NAMALWA (cell line): ENCODE measurements around the gene ME1.
"Not testable (repeated sequence)": the region's sequence is repeated elsewhere in the genome, so short reads cannot be mapped to it uniquely, and the experiment has no call there.

Experiments
- DNase-seq: peaks from one replicate; pipeline ENCODE4 v3.0.0-alpha.2; 2015; ENCODE audit warnings: low spot score

The ME1 gene

GRCh38 chr6:83431545-83432155, 799 bp upstream of the ME1 start:
- DNase-seq: no peak

- no peak for DNase-seq
Measured at GRCh38 chr6:83429857-83430610, 817 bp downstream of the ME1 start.

- no peak for DNase-seq
Measured at GRCh38 chr6:83429269-83429668, 1.6 kb downstream of the ME1 start.

DNA sequence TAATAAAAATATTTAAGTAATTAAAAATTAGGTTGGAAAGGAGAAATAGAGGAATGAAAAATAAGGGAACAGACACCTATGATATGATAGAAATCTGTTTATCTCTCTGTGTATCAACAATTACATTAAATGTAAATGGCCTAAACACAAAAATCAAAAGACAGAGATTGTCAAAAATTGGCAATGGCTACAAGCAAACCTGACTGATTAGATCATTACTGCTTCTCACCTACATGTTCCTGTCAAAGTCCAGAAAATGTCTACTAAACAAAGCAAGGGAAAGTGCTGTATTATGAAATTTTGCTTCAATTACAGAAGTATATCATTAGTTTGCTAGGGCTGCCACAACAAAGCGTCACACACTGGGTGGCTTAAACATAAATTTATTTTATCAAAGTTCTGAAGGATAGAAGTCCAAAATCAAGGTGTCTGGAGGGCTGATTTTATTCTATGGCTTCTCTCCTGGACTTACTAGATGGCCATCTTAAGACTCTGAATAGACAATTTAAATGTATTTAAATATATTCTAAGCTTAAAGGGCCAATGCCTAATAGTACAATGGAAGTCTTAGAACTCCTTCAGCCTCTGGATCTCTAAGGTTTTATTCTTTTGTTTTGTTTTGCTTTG, 6.3 kb downstream of the ME1 start:
- no peak for DNase-seq

DNA sequence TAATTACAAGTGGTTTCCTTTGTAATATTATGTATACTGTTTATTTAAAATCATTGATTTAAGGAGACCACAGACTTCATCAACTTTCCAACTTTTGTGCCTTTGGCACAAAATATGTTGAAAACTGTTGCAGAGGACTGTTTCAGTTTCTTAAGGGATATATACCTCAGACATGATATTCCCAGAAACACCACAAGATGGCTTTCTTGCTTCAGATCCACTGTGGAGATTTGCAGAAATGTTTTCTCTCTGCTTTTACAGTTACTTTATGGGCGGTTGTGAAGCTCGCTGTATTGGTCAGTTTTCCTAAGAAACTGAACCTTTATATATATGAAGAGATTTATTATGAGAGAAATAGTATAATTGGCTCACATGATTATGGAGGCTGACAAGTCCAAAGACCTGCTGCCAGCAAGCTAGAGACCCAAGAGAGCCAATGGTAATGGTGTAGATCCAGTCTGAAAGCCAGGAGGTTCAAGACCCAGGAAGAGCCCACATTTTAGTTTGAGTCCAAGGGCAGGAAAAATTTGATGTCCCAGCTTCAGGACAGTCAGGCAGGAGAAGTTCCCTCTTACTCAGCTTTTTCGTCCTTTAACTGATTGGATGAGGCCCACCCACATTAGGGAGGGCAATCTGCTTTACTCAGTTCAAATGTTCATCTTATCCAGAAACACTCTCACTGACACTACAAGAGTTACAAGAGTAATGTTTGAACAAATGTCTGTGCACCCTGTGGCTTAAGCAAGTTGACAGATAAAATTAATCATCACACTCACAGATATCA, 12.8 kb downstream of the ME1 start:
- peak; percentile 48 for DNase-seq

DNA sequence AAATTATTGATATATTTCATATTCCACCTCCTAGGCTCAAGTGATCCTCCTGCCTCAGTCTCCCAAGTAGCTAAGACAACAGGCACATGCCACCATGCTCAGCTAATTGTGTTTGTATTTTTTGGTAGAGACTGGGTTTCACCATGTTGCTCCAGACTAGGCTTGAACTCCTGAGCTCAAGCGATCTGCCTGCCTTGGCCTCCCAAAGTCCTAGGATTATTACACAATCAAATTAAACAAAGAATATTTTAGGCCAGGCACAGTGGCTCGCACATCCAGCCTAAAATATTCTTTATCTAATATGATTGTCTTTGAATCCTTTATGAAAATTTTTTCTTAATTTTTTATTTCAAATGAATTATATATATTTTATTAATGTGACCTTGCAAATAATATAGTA, 17.8 kb downstream of the ME1 start:
- DNase-seq: no peak

DNA sequence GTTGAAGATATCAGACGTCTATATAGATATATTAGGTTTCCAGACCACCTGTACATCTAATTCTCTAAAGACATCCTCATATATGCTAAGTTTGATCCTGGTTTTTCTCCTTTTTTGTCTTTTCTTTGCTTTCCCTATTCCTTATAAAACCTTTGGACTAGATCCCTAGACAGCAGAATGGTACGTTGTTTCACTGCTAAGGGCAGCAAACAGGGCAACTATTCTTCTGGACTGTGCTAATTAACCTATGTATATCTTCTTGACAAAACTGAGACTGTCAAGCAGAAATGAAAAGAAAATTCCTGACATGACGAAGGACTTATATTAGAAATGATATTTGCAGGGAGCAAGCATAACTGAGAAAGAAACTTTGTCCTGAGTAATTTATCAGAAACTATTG, 19.1 kb downstream of the ME1 start:
- DNase-seq: no peak

DNA sequence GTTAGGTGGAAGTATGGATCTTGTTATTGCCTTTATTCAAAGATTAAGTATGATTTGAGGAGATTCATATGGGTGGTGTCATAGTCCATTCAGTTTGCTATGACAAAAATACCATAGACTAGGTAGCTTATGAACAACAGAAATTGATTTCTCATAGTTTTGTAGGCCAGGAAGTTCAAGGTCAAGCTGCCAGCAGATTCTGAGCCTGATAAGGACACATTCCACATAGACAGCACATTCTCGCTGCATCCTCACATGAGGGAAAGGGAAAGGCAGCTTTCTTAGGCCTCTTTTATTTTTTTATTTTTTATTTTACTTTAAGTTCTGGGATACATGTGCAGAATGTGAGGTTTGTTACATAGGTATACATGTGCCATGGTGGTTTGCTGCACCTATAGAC, 27.7 kb downstream of the ME1 start:
- no peak for DNase-seq

DNA sequence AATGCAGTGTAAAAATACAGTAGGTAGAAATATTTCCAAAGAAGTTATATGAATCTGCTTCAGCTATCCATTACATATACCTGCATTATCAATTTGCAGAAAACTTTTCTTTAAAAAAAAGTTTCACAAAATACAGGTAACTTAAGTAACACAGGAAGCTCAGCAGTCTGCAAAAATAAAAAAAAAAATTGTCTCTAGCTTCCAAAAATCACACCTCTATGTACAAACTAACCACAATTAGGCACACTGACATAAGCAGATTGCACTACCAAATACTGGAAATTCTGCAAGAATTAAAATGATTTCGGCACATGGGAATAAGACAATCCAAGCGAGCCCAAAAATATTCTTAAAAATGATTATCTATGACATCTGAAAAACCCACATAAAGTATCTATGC, 41.2 kb downstream of the ME1 start:
- DNase-seq: no peak

GRCh38 chr6:83385473-83385872, 45.4 kb downstream of the ME1 start:
- DNase-seq: no peak

DNA sequence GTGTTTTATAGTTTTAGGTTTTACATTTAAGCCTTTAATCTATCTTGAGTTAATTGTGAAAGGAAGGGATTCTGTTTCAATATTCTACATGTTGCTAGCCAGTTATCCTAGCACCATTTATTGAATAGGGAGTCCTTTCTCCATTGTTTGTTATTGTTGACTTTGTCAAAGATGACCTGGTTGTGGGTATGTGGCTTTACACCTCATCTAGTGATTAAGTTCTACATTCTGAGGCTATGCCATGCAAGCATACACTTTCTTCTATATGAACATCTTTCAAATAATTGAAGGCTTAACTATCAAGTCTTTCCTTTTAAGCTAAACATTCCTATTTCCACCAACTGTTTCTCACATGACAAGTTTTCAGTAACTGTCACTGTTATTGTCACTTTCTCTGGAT, 46.1 kb downstream of the ME1 start:
- no peak for DNase-seq

- no peak for DNase-seq
Measured at GRCh38 chr6:83381949-83382348, 48.9 kb downstream of the ME1 start.

GRCh38 chr6:83378621-83379388, 52.0 kb downstream of the ME1 start:
- no peak for DNase-seq

DNA sequence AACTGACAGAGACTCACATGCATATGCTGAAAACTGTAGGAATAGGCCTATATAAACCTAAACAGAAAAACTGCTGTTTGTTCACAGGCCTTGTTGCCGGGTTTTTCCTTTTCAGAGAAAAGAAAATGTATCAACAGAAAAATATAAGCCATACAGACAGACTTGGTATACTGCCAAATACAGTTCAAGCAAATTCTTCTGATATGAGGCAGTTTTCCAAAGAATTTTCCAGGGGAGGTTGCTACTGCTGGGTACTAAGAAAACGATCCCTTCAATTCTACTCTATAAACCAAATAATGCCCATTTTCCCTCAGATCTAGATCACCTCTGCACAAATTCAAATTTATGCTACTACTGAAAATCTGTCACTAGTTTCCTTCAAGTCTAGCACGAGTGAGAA, 59.4 kb downstream of the ME1 start:
- no peak for DNase-seq

DNA sequence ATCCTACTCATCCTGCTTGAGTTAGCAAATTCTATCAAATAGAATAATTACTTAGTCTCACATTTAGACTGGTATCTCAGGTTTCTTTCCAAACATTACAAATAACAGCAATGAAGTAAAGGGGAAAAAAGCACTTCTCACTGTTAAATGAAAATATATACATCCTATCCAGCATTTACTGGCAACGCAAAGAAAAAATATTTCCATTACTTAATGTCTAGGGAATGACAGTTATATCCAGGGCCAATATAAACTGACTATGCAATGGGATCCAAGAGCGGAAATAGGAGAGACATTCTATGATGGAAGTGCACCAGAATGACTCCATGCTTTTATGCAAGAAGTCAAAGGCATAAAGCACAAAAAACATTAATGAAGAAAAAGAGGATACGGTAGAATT, 60.3 kb downstream of the ME1 start:
- DNase-seq: no peak

DNA sequence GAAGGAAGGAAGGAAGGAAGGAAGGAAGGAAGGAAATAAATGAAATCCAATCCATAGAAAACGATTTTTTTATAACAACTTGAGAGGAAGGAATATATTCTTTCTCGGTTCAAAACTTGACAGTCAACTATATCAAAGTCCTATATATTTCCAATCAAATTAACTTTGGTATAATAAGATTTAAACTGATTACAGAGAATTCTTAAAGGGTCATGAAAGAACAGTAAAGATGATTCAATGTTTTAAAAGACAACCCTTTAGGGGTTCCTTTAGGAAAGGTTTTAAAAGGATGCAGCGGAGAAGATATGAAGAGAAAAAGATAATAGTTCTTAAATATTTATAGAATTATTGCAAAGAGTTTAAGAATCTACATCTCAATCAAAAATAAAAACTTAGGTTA, 61.2 kb downstream of the ME1 start:
- DNase-seq: no peak

DNA sequence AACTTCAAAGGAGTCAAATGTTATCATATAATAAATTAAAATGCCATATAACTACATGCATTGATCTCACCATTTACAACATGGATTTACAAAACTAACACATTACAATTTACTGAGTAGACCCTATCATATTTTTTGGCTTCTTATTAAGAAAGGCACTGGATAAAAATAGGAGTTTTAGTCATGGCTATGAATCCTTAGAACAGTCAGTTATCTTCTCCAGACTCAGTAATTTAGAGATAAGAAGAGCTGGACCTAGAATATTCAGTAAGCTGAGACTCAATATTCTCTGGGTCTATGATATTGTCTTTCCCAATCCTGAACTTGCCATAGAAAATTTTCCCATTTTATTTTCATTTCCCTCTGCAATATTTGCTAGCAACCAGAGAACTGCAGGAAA, 62.3 kb downstream of the ME1 start:
- DNase-seq: no peak

DNA sequence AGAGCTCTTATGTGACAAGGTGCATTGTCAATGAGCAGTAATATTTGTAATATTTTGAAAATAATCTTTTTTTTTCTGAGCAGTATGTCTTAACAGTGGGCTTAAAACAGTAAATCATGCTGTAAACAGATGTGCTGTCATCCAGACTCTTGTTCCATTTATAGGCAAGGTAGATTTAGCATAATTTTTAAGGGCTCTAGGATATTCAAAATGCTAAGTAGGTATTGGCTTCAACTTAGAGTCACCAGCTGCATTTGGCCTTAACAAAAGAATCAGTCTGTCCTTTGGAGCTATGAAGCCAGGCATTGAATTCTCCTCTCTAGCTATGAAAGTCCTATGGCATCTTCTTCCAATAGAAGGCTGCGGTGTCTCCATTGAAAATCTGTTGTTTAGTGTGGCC, 63.7 kb downstream of the ME1 start:
- DNase-seq: no peak

- no peak for DNase-seq
Measured at GRCh38 chr6:83365931-83366330, 64.9 kb downstream of the ME1 start.

GRCh38 chr6:83362349-83362748, 68.5 kb downstream of the ME1 start:
- not testable (repeated sequence) for DNase-seq

DNA sequence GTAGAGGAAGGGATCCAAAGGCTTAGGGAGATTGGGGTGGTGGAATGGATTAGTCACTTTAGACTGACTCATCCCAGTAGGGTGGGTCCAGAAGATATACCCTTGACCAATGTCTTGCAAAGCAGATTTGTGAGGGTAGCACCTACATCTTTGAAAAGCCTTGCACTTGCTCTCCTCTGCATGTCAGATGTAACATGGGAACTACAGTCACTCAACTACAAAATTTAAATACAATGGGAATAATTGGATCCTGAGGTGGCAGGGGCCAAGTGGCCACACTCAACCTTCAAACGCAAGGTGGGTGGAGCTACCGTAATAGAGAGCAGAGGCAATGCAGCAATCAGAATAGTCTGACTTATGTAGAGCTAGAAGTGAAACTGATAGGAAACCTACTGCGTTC, 71.2 kb downstream of the ME1 start:
- DNase-seq: no peak

GRCh38 chr6:83354747-83355146, 76.1 kb downstream of the ME1 start:
- no peak for DNase-seq
